Keratinocyte (primary cell): Measurements from ENCODE around the gene TRIM75. TPM values are rescaled to one million over a fixed set of nuclear protein-coding genes. Genes with fewer than 3 reads are reported as not detected.
"Not testable (repeated sequence)": the region's sequence is repeated elsewhere in the genome, so short reads cannot be mapped to it uniquely, and the experiment has no call there.

Source experiments
- DNase-seq: peaks from one replicate; pipeline ENCODE4 v3.0.0-alpha.2; 2011; ENCODE audit warnings: low read depth, missing footprints, low spot score
- FAIRE-seq: peaks from 2 replicates; lab custom pipeline; 2011; peaks lifted over from hg19 to GRCh38; lab: Jason Lieb, UNC
- H2AFZ ChIP-seq: 2 replicates; pipeline ENCODE4 v1.6.0; 2012; ENCODE audit warnings: low read length, control low read depth, inconsistent platforms; ENCODE audit not compliant: control insufficient read depth
- H3K27ac ChIP-seq: 2 replicates; pipeline ENCODE4 v1.5.1; 2011; ENCODE audit warnings: low read length; ENCODE audit not compliant: control insufficient read depth, insufficient read depth
- H3K27me3 ChIP-seq: 3 replicates; pipeline ENCODE4 v1.6.0; 2011; ENCODE audit warnings: low read length; ENCODE audit not compliant: control insufficient read depth, insufficient read depth; ENCODE audit errors: extremely low read depth
- H3K36me3 ChIP-seq, 2 experiments: 2 replicates in 1 of 2; 3 replicates in 1 of 2; pipeline ENCODE4 v1.5.1; 2011; ENCODE audit warnings: low read length in 2 of 2, mild to moderate bottlenecking in 1 of 2; ENCODE audit not compliant: control insufficient read depth in 2 of 2, insufficient read depth in 2 of 2; ENCODE audit errors: extremely low read depth in 1 of 2
- H3K4me1 ChIP-seq: 3 replicates; pipeline ENCODE4 v1.5.1; 2011; ENCODE audit warnings: low read length; ENCODE audit not compliant: control insufficient read depth, insufficient read depth; ENCODE audit errors: extremely low read depth
- H3K4me2 ChIP-seq: 3 replicates; pipeline ENCODE4 v1.6.0; 2011; ENCODE audit warnings: low read depth, low read length; ENCODE audit not compliant: control insufficient read depth, insufficient read depth; ENCODE audit errors: extremely low read depth
- H3K4me3 ChIP-seq, 3 experiments: fragments of 200-600 bp in 1 of 3; sonication (generic) in 1 of 3; 2 replicates in 2 of 3; 3 replicates in 1 of 3; pipeline ENCODE4 v1.5.1; 2011 to 2016; ENCODE audit warnings: low read length in 3 of 3, mild to moderate bottlenecking in 3 of 3, control low read depth in 2 of 3, inconsistent platforms in 1 of 3, low read depth in 1 of 3, mixed read lengths in 1 of 3, mixed run types in 1 of 3, moderate library complexity in 1 of 3; ENCODE audit not compliant: control insufficient read depth in 2 of 3, insufficient read depth in 2 of 3; ENCODE audit errors: extremely low read depth in 1 of 3
- H3K79me2 ChIP-seq: 2 replicates; pipeline ENCODE4 v1.6.0; 2012; ENCODE audit warnings: low read length; ENCODE audit not compliant: control insufficient read depth, insufficient read depth
- H3K9ac ChIP-seq: 3 replicates; pipeline ENCODE4 v1.6.0; 2011; ENCODE audit warnings: low read length; ENCODE audit not compliant: control insufficient read depth, insufficient read depth; ENCODE audit errors: extremely low read depth
- H3K9me1 ChIP-seq: 3 replicates; pipeline ENCODE4 v1.6.0; 2011; ENCODE audit warnings: low read length; ENCODE audit not compliant: control insufficient read depth, insufficient read depth; ENCODE audit errors: extremely low read depth
- H3K9me3 ChIP-seq: 2 replicates; pipeline ENCODE4 v1.5.1; 2012; ENCODE audit warnings: low read depth, low read length; ENCODE audit not compliant: control insufficient read depth
- H4K20me1 ChIP-seq: 3 replicates; pipeline ENCODE4 v1.6.0; 2011; ENCODE audit warnings: low read length; ENCODE audit not compliant: control insufficient read depth, insufficient read depth; ENCODE audit errors: extremely low read depth
- CTCF ChIP-seq, 3 experiments: IDR thresholded peaks in 1 of 3; conservative IDR thresholded peaks in 1 of 3; optimal IDR thresholded peaks in 1 of 3; 2 replicates in 2 of 3; 3 replicates in 1 of 3; pipeline versions ENCODE3 to v1.5.1; 2011; ENCODE audit warnings: low read length in 3 of 3, mild to moderate bottlenecking in 3 of 3, moderate library complexity in 2 of 3, control low read depth in 1 of 3, inconsistent platforms in 1 of 3; ENCODE audit not compliant: insufficient read depth in 2 of 3; ENCODE audit errors: extremely low read depth in 1 of 3
- EZH2 ChIP-seq: IDR thresholded peaks from one replicate; pipeline ENCODE4 v1.6.1; 2012; ENCODE audit warnings: inconsistent platforms, mild to moderate bottlenecking, low read length, moderate library complexity
- dilution Hi-C: fragments of 300-500 bp; cut with MboI; formaldehyde crosslinking; loops from one replicate; pipeline ENCODE4 v1.7.0; 2020; ENCODE audit warnings: low sequenced_read_pairs; ENCODE audit not compliant: extremely low pct_ligation_motif_present
- polyA plus RNA-seq, 5 experiments: library from polyadenylated mRNA; depleted of rRNA in 3 of 5; stranded (reverse) in 3 of 5; stranded (forward) in 1 of 5; unstranded in 1 of 5; fragments of >200 nt; gene quantifications; 1 replicate in 1 of 5; 2 replicates in 3 of 5; 3 replicates in 1 of 5; pipeline versions ENCODE4 v1.2.1 to v1.2.3, GENCODE V29; 2011 to 2012; ENCODE audit warnings: missing spikeins in 2 of 5, low read depth in 1 of 5, low replicate concordance in 1 of 5

The TRIM75 gene
- polyA plus RNA-seq, 1 donor (not counting 4 experiments of a cell fraction or from before 2014, with no cell fraction given) = not detected

- TF ChIP-seq EZH2 (no peak), CTCF (optimal IDR thresholded peaks at IDR 0.05 in 1 of 3, IDR thresholded peaks at IDR 0.05 in 1 of 3, conservative IDR thresholded peaks at IDR 0.05 in 1 of 3; ENCODE audit: extremely low read depth in 1 of 3, insufficient read depth in 2 of 3, low read length in 3 of 3) (no peak)
- Histone ChIP-seq H3K27ac (no peak overlapping the region), H3K79me2 (no peaks in the 10 kb centered on the region), H2AFZ (no peak overlapping the region), H3K36me3 (peaks cover 10 to 14% of the 10 kb centered on the region in 2 experiments), H3K9me1 (no peaks in the 10 kb centered on the region), H3K9ac (no peak overlapping the region), H3K9me3 (no peaks in the 10 kb centered on the region), H4K20me1 (no peaks in the 10 kb centered on the region), H3K4me3 (no peak overlapping the region), H3K4me1 (no peaks in the 10 kb centered on the region), H3K27me3 (no peaks in the 10 kb centered on the region), H3K4me2 (no peak overlapping the region)
- no peak for DNase-seq
- dilution Hi-C loops = no loop called here
- FAIRE-seq = no peak
Measured at GRCh38 chr4:165088366-165088765, 34.7 kb downstream of the TRIM75 start.

GRCh38 chr4:165092187-165092586 lies 38.5 kb downstream of the TRIM75 start:
- H4K20me1 ChIP-seq, H3K36me3 ChIP-seq, H3K4me2 ChIP-seq, H2AFZ ChIP-seq, H3K27me3 ChIP-seq, H3K4me3 ChIP-seq, H3K27ac ChIP-seq, H3K9me1 ChIP-seq, DNase-seq, H3K79me2 ChIP-seq, H3K9ac ChIP-seq, H3K4me1 ChIP-seq, dilution Hi-C loops, FAIRE-seq, H3K9me3 ChIP-seq: not testable (repeated sequence)

- H3K79me2 ChIP-seq = no peaks in the 10 kb centered on the region
- no peak overlapping the region for H3K4me2 ChIP-seq
- DNase-seq (no peak), FAIRE-seq (no peak)
- no peak overlapping the region for H2AFZ ChIP-seq
- no peak overlapping the region for H3K27ac ChIP-seq
- H3K4me3 ChIP-seq = no peak overlapping the region
- H3K4me1 ChIP-seq = no peaks in the 10 kb centered on the region
- no peaks in the 10 kb centered on the region for H4K20me1 ChIP-seq
- H3K9ac ChIP-seq = no peak overlapping the region
- TF ChIP-seq EZH2 = no peak
- TF ChIP-seq CTCF (optimal IDR thresholded peaks at IDR 0.05 in 1 of 3, IDR thresholded peaks at IDR 0.05 in 1 of 3, conservative IDR thresholded peaks at IDR 0.05 in 1 of 3; ENCODE audit: extremely low read depth in 1 of 3, insufficient read depth in 2 of 3, low read length in 3 of 3) = no peak
- H3K9me3 ChIP-seq = no peaks in the 10 kb centered on the region
- dilution Hi-C loops = no loop called here
- no peaks in the 10 kb centered on the region for H3K27me3 ChIP-seq
- no peaks in the 10 kb centered on the region for H3K9me1 ChIP-seq
- peaks cover 0 to 8% of the 10 kb centered on the region in 2 experiments for H3K36me3 ChIP-seq
Measured at GRCh38 chr4:165094873-165095272, 41.2 kb downstream of the TRIM75 start.
